Stimulated activated CD4-positive, alpha-beta T cell treated with anti-CD3 and anti-CD28 coated beads, Interleukin-15, amount 100 ng/mL, for 24 hours (primary cell): ENCODE data around the gene TMEM125.

Experiments used
- DNase-seq: peaks from one replicate; pipeline ENCODE4 v3.0.0-alpha.2; 2020

The TMEM125 gene

DNA sequence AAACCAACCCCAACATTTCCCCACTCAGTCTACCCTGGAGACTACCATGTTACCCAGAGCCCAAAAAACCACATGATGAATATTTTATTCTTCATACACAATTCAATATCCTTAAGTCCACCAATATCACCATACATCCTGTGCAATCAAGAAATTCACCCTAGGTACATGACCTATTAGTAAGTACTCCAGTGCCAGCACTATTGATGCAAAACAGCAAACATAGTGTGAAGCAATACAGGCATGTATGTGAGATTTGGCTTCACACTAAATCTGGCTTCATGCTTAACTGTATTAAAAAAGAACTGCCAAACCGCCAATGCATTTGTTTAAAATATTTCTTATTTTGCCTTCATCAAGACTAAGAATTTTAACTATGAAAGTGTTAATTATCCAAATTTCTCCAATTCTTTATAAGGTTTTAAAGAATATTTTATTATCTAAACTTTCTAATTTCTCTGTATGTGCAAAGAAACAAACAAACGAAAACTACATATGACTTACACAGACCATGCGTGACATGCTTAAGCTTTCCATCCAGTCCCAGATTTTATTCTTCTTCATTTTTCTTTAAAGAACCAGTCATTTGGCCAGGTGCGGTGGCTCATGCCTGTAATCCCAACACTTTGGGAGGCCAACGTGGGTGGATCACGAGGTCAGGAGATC lies 22.4 kb upstream of the TMEM125 start:
- no peak for DNase-seq

- no peak for DNase-seq
Observed at GRCh38 chr1:43250351-43250761, 19.4 kb upstream of the TMEM125 start.

DNA sequence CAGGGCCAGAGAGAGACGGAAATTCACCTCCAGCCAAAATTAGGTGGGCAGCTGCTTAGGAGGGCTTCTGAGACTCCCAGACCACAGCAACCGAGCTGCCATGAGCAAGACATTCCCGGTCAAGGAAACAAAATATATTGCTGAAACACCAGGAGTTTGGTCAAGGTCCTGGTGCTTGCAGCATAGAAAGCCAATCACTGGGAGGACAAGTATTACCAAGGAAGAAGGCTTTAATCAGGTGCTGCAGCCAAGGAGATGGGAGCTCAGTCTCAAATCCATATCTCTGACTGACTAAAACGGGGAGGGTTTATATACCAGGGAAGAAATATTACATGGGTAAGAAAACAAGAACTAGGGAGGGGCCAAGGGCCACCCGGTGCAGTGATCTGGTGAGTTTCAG lies 18.8 kb upstream of the TMEM125 start:
- DNase-seq, result no peak

DNA sequence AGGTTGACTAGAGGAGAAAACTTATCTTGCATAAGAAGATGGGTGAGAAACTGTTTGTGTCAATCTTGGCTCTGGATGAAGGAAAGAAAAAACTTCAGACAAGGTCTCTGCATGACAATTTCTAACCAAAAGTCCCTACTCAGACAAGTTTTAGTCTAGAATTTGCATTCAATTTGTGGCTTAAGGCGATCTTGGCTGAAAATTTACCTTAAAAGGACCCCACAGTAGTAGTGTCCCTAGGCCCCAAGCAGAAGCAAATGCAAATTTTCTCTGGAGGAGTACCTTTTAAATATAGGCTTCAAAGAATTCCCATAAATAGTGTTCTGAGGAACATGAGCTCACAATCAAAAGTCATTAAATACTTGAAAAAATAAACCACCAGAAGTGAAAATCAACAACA lies 17.6 kb upstream of the TMEM125 start:
- DNase-seq, result no peak

DNA sequence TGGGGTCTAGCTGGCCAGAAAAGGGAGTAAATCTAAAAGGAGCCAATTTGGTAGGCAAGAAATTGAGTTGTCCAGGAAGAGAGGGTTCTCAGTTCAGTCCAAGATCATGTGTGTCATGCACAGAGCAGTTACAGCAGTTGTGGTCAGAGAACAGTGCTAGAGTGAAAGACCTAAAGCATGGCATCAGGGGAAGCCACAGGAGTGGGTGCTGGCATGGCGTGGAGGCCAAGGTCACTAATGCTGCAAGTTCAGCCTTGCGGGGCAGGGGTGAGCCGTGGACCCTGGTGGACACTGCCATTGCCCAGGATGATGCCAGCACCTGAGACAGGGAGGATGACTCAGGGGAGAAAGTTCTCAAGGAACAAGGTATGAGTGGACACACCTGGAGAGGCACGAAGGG lies 16.6 kb upstream of the TMEM125 start:
- no peak for DNase-seq

- DNase-seq, result no peak
Observed at GRCh38 chr1:43253876-43254275, 15.9 kb upstream of the TMEM125 start.

DNA sequence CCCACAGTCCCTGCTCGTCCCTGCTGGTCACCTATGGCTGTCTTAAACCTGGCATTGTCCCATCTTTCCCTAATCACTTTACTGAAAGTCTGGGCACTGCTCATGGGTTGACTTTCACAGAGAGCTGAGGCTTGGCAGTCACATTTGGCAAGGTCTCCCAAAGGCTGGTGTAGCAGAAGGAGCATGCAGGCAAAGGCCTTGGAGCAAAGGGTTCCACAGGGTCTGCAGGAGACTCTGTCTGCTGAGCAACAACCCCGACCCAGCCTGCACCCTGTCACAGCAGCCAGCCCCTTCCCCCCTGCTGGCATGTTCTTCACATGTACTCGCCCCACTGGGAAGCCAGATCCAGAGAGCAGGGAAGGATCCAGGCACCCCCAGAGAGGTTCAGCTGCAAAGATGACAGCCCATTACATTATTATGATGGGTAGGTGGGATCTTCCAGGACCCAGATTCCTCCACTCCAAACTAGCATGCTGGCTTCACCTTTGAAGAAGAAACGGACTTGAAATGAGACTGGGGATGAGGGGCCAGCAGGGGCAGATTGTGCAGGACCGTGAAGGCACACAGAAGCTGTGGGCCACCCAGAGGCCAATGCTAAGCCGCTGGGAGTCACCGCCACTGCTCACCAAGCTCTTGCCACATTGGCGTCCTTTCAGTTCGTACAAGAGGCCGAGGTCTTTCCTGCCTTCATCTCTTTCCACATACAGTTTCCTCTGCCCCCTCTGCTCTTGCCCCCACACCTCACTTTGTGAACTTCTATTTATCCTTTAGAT lies 14.2 kb upstream of the TMEM125 start:
- DNase-seq, result no peak

DNA sequence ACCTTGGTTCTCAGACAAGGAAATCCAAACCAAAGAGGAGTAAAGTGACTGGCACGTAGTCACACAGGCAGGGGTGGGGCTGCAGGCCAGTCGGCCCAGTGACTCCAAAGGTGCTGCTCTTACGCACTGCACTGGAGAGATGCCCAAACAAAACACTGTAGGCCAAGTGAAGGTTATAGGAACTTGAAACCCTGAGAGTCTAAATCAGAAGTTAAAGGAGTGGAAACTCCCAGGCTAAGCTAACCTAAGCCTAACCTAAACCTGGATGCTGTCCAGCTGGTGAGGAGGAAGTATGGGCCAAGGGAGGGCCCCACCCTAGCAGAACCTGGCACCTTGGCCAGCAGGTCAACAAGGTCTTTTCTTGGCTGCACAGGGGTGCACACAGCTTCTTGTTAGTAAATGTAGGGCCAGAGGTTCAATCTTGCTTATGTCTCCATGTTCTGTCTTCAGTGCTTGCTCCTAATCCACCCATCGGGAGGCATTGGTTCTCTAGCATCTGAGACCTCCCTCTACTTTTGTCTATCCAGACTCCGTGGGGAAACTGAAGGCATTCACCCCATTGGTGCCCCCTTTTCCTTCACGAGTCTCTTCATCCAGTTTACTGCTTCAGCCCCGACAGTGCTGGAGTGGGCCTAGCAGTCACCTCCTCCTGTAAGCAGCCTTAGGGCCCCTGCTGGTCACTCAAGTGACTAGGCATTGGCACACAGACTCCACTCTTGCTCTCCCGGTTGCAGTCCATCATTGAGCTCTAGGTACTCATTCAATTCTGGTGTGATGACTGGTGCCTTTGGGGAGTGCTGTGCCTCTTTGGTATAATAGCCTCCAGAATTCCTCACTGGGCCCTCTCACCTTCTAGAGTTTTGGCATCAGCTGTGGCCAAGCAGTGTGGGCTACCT lies 12.9 kb upstream of the TMEM125 start:
- DNase-seq, result no peak

DNA sequence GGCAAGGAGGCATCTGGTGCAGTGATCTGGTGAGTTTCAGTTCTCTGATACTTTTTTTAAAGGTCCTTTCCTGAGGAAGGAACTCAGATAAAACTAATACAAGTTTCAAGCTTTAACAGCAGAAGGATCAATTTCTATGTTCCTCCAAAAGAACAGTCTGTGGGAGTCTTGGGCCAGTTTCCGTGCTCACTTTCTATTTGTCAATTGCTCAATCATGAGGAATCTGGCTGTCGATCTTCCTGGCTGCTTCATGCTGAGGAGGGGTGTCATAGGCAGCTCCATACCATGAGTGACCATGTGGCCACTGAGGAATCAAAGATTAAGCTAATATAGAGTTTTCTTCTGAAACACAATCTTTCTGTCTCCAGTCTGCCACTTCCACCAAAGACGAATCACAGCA lies 11.4 kb upstream of the TMEM125 start:
- no peak for DNase-seq

DNA sequence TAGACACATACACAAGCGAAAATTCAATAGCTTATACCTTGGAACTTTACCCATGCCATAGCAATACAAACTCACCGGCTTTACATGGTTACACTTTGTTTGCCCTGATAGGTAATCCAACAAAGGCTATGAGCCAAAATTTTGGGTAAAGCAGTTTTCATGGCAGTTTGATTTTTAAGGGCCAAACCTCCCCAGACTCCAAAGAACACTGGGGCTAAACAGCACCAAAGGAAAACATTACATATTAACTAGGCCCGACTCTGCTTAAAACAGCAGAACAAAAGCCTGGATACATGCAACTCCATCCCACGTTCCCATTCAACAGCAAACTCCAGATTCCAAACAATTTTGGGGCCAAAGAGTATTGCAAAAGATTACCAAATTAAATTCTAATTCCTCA lies 4.4 kb upstream of the TMEM125 start:
- DNase-seq, result no peak

- DNase-seq, result no peak
Observed at GRCh38 chr1:43266881-43267280, 2.9 kb upstream of the TMEM125 start.

- DNase-seq, result no peak
Observed at GRCh38 chr1:43267291-43267805, 2.4 kb upstream of the TMEM125 start.

DNA sequence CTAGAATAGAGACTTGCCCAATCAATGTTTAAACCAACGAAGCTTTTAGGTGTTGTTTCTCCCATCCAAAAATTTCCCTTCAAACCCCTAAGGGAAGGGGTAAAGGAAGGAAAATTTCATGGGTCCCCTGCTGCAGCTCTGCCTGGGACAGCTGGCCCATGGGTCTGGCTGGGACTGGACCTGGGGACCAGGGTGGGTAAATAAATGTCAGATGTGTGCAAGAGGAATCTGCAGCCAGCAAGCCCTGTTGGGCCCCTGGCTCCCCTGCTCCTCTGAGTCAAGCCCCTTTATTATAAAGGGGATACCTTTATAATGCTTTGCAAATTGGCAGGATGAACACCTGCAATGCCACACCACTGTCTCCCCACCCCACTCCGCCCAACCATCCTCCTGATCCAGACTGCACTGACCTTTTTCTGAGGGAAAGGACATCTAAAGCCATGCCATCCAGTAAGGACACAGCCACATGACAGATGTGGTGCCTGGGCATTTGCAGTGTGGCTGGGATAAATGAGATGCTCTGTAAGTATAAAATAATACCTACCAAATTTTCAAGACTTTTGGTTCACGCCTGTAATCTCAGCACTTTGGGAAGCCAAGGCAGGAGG lies 1.9 kb upstream of the TMEM125 start:
- no peak for DNase-seq

- DNase-seq, result peak; percentile 25
Observed at GRCh38 chr1:43270421-43271095, 775 bp downstream of the TMEM125 start.

DNA sequence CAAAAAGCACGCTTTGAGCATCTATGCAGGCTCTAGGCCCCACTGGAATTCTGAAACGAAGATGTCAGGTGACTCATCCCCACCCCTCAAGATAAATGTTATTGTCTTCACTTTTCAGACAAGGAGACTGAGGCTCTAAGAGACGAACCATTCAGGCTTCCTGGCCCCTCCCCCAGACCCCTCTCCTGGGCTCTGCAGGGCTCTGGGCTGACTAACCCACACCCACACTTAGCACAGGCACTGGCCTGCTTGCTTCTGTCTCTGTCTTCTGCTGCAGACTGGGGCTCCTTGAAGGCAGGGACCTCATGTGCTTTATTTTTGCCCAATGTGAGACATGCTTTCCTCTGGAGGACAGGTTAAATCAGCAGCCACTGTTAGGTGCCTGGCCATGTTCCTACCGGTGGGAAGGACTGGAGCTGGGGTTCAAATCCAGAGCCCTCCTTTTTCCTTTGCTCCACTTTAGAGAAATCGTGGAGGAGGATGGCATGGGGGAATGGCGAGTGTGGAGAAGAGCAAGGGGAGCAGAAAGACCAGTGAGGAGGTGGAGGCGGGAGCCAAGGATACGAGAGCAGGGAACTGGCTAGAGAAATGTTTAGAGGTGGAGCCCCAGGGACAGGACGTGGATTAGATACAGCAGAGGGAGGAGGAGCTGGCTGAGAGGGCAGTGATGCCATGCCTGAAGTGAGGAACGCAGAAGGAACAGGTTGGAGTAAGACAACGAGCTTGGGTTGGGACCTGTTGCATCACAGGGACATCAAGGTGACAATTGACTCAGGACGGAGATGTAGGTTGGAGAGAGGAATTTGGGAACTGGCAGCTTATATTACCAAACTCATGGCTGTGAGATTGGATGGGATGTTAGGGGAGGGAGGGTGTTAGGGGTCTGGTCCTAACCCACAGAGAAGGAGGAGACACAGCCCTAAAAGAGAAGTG lies 1.7 kb downstream of the TMEM125 start:
- no peak for DNase-seq

- DNase-seq, result no peak
Observed at GRCh38 chr1:43272161-43272560, 2.4 kb downstream of the TMEM125 start.

DNA sequence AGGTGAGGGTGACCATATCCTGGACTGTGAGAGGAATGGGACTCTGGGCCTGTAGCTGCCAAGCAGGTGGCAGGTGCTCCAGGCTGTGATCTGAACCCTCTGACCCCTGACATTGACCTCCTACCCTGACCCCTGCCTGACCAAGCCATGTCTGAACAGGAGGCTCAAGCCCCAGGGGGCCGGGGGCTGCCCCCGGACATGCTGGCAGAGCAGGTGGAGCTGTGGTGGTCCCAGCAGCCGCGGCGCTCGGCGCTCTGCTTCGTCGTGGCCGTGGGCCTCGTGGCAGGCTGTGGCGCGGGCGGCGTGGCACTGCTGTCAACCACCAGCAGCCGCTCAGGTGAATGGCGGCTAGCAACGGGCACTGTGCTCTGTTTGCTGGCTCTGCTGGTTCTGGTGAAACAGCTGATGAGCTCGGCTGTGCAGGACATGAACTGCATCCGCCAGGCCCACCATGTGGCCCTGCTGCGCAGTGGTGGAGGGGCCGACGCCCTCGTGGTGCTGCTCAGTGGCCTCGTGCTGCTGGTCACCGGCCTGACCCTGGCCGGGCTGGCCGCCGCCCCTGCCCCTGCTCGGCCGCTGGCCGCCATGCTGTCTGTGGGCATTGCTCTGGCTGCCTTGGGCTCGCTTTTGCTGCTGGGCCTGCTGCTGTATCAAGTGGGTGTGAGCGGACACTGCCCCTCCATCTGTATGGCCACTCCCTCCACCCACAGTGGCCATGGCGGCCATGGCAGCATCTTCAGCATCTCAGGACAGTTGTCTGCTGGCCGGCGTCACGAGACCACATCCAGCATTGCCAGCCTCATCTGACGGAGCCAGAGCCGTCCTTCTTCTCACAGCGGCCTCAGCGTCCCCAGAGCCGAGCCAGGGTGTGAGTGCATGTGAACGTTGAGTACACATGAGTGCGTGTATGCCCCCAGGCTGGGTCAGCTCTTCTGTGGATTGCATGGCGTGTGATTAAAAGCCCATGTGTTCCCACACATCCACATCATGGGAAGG lies 3.1 kb downstream of the TMEM125 start:
- no peak for DNase-seq

DNA sequence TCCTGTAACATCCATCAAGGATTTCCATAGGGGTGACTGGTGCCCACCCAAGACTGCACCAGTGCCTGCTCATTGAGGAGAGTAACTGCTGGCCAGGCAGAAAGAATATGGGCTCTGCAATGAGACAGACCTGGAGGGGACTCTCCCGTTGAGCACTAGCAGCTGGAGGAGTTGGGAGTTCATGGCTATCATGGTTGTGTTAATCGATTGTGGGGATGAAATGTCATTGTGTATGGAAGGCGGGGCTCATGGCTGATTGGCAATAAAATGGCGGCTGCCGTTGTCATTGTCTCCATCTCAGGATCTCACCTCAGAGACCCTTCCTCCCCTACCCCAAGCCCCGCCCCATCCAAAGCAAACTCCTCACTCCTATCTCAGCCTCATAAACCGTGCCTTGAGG lies 3.9 kb downstream of the TMEM125 start:
- no peak for DNase-seq

- DNase-seq, result peak; percentile 43
Observed at GRCh38 chr1:43274125-43274803, 4.5 kb downstream of the TMEM125 start.
